ENCODE data around the gene TWF1.

DNA sequence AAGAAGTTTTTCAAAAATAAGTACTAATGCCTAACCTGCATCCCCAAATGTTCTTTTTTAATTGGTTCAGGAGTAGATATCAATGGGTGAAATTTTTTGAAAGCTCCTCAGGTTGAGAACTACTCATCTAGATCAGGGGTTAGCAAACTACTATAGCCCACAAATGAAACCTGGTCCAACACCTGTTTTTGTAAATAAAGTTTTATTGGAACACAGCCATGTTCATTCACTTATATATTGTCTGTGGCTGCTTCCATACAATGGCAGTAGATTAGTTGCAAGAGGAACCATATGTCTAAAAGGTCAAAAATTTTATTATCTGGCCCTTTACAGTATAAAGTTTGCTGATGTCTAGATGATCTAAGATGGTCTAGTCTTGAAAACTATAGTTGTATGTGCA lies 61.3 kb downstream of the TWF1 start:
- TF ChIP-seq, protein P1, sequence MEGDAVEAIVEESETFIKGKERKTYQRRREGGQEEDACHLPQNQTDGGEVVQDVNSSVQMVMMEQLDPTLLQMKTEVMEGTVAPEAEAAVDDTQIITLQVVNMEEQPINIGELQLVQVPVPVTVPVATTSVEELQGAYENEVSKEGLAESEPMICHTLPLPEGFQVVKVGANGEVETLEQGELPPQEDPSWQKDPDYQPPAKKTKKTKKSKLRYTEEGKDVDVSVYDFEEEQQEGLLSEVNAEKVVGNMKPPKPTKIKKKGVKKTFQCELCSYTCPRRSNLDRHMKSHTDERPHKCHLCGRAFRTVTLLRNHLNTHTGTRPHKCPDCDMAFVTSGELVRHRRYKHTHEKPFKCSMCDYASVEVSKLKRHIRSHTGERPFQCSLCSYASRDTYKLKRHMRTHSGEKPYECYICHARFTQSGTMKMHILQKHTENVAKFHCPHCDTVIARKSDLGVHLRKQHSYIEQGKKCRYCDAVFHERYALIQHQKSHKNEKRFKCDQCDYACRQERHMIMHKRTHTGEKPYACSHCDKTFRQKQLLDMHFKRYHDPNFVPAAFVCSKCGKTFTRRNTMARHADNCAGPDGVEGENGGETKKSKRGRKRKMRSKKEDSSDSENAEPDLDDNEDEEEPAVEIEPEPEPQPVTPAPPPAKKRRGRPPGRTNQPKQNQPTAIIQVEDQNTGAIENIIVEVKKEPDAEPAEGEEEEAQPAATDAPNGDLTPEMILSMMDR (IDR thresholded peaks at IDR 0.05; ENCODE audit: poor library complexity), result no peak
- no peak for TF ChIP-seq EZH2phosphoT487 (IDR thresholded peaks at IDR 0.05; ENCODE audit: low read depth, severe bottlenecking, unreplicated experiment)

Measured in hepatocyte (in vitro differentiated cells).